GM19467 (cell line): ENCODE data around the gene MON1A.
A peak's percentile ranks its signal among the peaks of the same experiment; 100 is the strongest.
"Not testable (repeated sequence)": the region's sequence is repeated elsewhere in the genome, so short reads cannot be mapped to it uniquely, and the experiment has no call there.

ENCODE experiments used
- ATAC-seq: cut with Tn5 transposase; IDR thresholded peaks from one replicate; pipeline ENCODE4 v1.9.1; 2021; ENCODE audit warnings: mild to moderate bottlenecking, moderate library complexity; ENCODE audit not compliant: unreplicated experiment

Gene MON1A

GRCh38 chr3:49929291-49930167 lies at the start of gene MON1A:
Gene MON1A (minus strand): TSS chr3:49929811. CDS start chr3:49913346, 16,465 bp downstream.
- peak; percentile 87 for ATAC-seq

- no peak for ATAC-seq
Measured at GRCh38 chr3:49976942-49977341, 47.3 kb upstream of the MON1A start.

GRCh38 chr3:49972656-49973055 lies 43.0 kb upstream of the MON1A start:
- no peak for ATAC-seq

GRCh38 chr3:49968346-49968745 lies 38.7 kb upstream of the MON1A start:
- no peak for ATAC-seq

GRCh38 chr3:49967291-49967690 lies 37.7 kb upstream of the MON1A start:
- no peak for ATAC-seq

GRCh38 chr3:49966233-49966942 lies 36.8 kb upstream of the MON1A start:
- ATAC-seq = no peak

GRCh38 chr3:49955636-49956035 lies 26.0 kb upstream of the MON1A start:
- no peak for ATAC-seq

GRCh38 chr3:49952924-49953323 lies 23.3 kb upstream of the MON1A start:
- no peak for ATAC-seq

- no peak for ATAC-seq
Measured at GRCh38 chr3:49942651-49943050, 13.0 kb upstream of the MON1A start.

GRCh38 chr3:49940667-49941249 lies 11.1 kb upstream of the MON1A start:
- no peak for ATAC-seq

GRCh38 chr3:49939858-49940666 lies 10.5 kb upstream of the MON1A start, which contains the start of gene RBM6:
Gene RBM6 (plus strand): TSS chr3:49940150. CDS start chr3:49962642, 22,492 bp downstream.
- peak; percentile 82 for ATAC-seq

GRCh38 chr3:49937090-49937489 lies 7.5 kb upstream of the MON1A start:
- no peak for ATAC-seq

- ATAC-seq = not testable (repeated sequence)
Measured at GRCh38 chr3:49932281-49932680, 2.7 kb upstream of the MON1A start.

- ATAC-seq = no peak
Measured at GRCh38 chr3:49930922-49931321, 1.3 kb upstream of the MON1A start.

- no peak for ATAC-seq
Measured at GRCh38 chr3:49930168-49930690, 618 bp upstream of the MON1A start.

GRCh38 chr3:49928481-49929017 lies 1.1 kb downstream of the MON1A start:
- no peak for ATAC-seq

GRCh38 chr3:49927798-49928197 lies 1.8 kb downstream of the MON1A start:
- ATAC-seq = no peak

GRCh38 chr3:49926117-49926728 lies 3.4 kb downstream of the MON1A start:
- no peak for ATAC-seq

- ATAC-seq = no peak
Measured at GRCh38 chr3:49925485-49925884, 4.1 kb downstream of the MON1A start.

GRCh38 chr3:49924683-49925082 lies 4.9 kb downstream of the MON1A start:
- ATAC-seq = no peak
